GM18907 (cell line): Measurements from ENCODE around the gene CCDC148.
"Not testable (repeated sequence)": the region's sequence is repeated elsewhere in the genome, so short reads cannot be mapped to it uniquely, and the experiment has no call there.

Experiments
- ATAC-seq: cut with Tn5 transposase; IDR thresholded peaks from one replicate; pipeline ENCODE4 v1.9.1; 2021; ENCODE audit warnings: mild to moderate bottlenecking, moderate library complexity; ENCODE audit not compliant: unreplicated experiment

The CCDC148 gene

DNA sequence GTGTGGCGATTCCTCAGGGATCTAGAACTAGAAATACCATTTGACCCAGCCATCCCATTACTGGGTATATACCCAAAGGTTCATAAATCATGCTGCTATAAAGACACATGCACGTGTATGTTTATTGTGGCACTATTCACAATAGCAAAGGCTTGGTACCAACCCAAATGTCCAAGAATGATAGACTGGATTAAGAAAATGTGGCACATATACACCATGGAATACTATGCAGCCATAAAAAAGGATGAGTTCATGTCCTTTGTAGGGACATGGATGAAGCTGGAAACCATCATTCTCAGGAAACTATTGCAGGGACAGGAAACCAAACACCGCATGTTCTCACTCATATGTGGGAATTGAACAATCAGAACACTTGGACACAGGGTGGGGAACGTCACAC is 17.5 kb downstream of the CCDC148 start:
- not testable (repeated sequence) for ATAC-seq

GRCh38 chr2:158433716-158434115 is 22.8 kb downstream of the CCDC148 start:
- ATAC-seq: not testable (repeated sequence)

GRCh38 chr2:158432117-158432516 is 24.4 kb downstream of the CCDC148 start:
- ATAC-seq: no peak

DNA sequence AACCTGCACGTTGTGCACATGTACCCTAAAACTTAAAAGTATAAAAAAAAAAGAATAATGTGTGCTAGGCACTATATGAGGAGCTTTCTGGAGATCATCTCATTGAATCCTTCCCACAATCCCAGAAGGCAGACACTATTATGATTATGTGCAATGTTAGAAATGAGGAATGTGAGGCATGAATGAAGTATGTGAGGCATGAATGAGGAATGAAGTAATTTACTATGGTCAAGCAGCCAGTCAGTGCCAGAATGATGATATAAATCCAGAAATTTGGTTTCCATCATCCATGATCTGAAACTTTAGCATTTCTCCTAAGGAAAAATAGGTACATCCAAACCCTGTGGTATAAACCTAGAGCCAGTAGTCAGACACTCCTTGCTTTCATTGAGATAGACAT is 42.0 kb downstream of the CCDC148 start:
- ATAC-seq: no peak

GRCh38 chr2:158413581-158413980 is 43.0 kb downstream of the CCDC148 start:
- no peak for ATAC-seq

GRCh38 chr2:158412206-158412605 is 44.3 kb downstream of the CCDC148 start:
- no peak for ATAC-seq

DNA sequence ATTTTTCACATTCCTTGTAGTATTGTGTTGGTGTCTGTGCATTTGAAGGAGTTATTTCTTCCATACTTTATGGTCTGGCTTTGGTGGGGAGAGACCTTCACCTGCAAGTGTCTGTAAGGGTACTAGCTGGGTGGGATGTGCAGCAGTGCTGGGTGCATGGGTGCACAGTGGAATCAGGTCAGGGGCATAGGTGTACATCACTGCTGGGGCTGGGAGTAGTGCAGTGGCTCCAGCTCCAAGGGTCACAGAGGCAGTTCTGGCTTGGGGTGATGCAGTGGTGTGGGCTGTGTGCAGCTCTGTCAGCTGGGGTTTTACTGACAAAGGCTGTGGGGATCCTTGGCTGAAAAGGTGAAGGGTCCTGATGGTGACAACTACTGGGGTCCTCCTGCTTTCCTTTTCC is 44.8 kb downstream of the CCDC148 start:
- ATAC-seq: no peak

DNA sequence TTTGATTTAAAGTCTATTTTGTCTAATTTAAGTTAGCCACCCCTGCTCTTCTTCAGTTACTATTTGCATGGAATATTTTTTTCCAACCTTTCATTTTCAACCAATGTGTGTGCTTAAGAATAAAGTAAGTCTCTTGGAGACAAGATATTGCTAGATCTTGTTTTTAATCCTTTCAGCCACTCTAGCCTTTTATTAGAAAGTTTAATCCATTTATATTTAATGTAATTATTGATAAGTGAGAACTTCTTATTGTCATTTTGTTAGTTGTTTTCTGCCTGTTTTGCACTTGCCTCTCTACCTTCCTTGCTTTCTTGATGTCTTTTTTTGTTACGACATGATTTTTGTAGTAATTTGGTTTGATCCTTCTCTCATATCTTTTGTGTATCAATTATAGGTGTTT is 46.4 kb downstream of the CCDC148 start:
- ATAC-seq: no peak

DNA sequence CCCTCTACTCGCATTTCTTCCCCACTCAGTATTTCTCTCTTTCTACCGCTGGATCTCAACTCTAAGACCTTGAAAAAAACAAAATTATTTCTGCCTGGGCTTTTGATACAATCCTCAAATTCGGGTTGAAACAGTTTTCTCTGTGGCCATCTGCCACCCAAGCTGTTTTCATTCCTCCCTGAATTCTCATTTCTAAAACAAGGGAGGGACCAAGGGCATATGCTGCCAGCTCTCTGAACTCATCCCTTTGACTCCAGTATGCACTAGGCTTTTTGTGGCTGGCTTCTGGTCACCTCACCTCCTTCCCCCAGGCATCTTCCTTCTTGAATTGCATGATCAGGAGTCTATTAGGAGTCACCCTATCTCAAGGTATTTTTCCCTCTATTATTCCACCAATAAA is 49.5 kb downstream of the CCDC148 start:
- no peak for ATAC-seq

DNA sequence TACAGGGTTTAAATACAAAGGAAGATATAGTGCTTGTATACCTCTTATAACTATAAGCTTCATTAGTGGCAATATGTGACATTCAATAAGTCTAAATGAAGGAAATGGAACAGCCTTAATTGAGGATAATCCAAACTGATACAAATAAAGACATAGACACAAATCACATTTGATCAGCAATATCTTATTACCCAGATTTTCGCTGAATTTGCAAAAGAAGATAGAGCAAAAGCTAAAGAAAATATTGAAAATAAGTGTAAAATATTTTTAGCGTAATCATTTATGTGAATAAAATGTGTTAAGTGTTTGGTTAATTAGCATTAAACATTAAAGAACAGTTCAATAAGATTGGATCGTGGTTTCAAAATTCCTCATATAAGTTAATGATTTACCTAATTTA is 51.2 kb downstream of the CCDC148 start:
- ATAC-seq: no peak

GRCh38 chr2:158403237-158403636 is 53.3 kb downstream of the CCDC148 start:
- no peak for ATAC-seq

- no peak for ATAC-seq
Measured at GRCh38 chr2:158402665-158403064, 53.9 kb downstream of the CCDC148 start.

GRCh38 chr2:158395166-158395565 is 61.4 kb downstream of the CCDC148 start:
- no peak for ATAC-seq

DNA sequence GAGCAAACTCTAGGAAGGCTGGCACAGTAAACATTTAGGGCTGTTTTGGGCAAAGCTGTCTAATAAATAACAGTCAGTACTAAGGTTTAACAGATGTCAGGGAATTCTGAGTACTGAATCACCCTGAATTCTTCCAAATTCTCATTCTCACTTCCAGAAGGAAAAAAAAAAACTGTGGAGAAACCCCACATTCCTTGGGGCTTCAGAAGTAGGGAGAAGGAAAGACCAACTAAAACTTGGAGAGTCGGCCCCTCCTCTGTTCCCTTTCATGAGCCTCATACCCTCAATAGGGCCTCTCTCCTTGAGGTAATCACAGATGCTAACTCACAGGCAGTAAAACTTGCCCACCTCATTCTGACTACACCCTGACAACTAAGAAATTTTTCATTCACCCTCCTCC is 62.1 kb downstream of the CCDC148 start:
- ATAC-seq: no peak

DNA sequence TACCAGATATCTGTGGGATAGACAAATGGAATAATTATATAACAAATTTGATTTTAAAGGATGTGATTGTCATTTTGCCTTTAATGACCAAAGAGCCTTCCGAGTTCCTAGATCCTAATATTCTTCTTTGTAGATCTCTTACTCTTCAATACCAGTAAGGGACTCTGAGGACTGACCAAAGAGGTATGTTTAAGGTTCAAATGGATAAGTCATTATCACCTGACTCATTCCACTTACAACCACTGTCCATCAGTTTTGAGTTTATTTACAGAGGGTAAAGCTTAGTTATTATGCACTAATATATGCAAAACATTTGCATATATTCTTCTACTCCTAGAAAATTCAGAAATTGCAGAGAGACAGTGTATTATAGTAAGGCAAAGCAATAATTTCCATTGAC is 62.7 kb downstream of the CCDC148 start:
- no peak for ATAC-seq

DNA sequence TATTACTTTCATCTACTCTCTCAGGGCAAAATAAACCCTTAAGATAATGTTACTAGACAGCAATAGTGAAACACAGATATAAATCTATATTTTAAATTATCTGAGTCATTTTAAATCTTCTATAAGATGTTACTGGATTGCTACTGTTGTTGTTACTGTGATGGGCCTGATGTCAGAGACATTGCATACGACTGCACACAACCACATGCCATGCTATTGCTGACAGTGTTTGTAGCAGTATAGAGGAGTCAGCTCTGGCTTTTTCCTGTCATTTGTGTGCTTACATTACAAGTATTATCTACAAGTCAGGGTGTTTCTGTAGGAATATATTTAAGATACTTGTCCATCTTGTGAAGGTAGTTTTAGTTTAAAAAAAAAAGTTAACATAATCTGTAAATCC is 63.9 kb downstream of the CCDC148 start:
- no peak for ATAC-seq

- ATAC-seq: no peak
Measured at GRCh38 chr2:158391876-158392275, 64.7 kb downstream of the CCDC148 start.

GRCh38 chr2:158391361-158391760 is 65.2 kb downstream of the CCDC148 start:
- ATAC-seq: no peak

- ATAC-seq: no peak
Measured at GRCh38 chr2:158388159-158388558, 68.4 kb downstream of the CCDC148 start.

DNA sequence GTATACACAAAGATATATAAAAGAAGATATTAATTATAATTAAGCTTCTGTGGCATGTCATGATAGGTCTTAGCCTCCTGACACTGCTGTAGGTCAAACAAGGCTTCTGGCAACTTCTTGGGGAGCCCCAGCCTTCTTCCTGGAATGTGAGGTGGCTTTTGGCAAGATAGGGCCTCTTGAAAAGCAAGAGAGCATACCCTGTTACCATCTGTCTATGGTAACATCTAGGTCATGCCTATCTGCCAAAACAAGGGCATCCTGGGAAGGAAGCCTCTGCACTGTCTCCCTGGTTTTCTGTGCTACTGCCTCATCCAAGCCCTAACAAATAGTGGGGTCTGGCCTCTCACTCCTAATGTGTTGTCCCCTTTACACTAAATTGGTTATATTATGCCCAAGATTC is 70.9 kb downstream of the CCDC148 start:
- no peak for ATAC-seq

GRCh38 chr2:158381978-158382377 is 74.6 kb downstream of the CCDC148 start:
- no peak for ATAC-seq

GRCh38 chr2:158381205-158381604 is 75.3 kb downstream of the CCDC148 start:
- no peak for ATAC-seq

GRCh38 chr2:158380746-158381145 is 75.8 kb downstream of the CCDC148 start:
- no peak for ATAC-seq

- no peak for ATAC-seq
Measured at GRCh38 chr2:158378926-158379325, 77.6 kb downstream of the CCDC148 start.
